ENCODE results near the gene TRAF4.

TRAF4 gene

DNA sequence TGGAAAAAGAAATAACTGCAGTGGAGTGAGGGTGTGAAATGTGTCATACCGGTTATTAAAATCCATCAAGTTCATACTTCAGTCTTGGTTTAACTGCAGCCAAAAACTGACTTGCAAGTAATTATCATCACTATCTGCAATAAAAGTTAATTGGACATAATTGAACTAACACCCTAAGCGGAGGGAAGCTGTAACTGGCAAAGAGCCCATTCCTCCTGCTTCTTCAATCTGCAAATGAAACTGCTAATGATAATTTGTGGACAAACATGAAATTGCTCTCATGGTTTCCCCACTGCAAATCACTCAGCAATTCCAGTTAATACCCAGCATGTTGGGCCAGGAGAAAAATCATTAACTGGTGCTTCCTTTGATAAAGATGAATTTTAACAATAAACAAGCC lies 52.3 kb downstream of the TRAF4 start:
- DNase-seq, result no peak
